ENCODE measurements around the gene BTBD9.

DNA sequence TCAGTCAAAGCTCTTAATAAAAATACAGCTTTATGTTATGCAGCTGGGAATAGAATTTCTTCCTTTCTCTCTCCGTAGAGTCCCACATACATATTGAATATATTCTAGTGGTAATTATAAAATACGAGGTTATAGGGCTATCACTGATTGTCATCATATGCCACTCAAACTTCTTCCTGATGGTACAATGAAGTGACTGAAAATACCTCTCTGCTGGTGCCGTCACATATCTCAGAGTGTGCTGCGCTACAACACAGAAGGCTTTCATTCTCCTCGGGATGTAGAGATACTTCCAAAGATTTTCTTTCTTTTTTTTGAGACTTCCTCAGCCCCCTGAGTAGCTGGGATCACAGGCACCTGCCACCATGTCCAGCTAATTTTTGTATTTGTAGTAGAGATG is 249.9 kb downstream of the BTBD9 start:
- TF ChIP-seq, protein P1, sequence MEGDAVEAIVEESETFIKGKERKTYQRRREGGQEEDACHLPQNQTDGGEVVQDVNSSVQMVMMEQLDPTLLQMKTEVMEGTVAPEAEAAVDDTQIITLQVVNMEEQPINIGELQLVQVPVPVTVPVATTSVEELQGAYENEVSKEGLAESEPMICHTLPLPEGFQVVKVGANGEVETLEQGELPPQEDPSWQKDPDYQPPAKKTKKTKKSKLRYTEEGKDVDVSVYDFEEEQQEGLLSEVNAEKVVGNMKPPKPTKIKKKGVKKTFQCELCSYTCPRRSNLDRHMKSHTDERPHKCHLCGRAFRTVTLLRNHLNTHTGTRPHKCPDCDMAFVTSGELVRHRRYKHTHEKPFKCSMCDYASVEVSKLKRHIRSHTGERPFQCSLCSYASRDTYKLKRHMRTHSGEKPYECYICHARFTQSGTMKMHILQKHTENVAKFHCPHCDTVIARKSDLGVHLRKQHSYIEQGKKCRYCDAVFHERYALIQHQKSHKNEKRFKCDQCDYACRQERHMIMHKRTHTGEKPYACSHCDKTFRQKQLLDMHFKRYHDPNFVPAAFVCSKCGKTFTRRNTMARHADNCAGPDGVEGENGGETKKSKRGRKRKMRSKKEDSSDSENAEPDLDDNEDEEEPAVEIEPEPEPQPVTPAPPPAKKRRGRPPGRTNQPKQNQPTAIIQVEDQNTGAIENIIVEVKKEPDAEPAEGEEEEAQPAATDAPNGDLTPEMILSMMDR (IDR thresholded peaks at IDR 0.05) = no peak
- no peak for TF ChIP-seq POLR2A (IDR thresholded peaks at IDR 0.05)

All from lower leg skin (tissue), 3 donors.